ENCODE measurements around the gene TUBA1C.
A peak's percentile ranks its signal among the peaks of the same experiment; 100 is the strongest.
"Not testable (repeated sequence)": the region's sequence is repeated elsewhere in the genome, so short reads cannot be mapped to it uniquely, and the experiment has no call there.

TUBA1C gene

GRCh38 chr12:49255857-49256637 is 8.8 kb upstream of the TUBA1C start:
- DNase-seq = no peak

GRCh38 chr12:49257508-49258184 is 7.2 kb upstream of the TUBA1C start:
- not testable (repeated sequence) for DNase-seq

GRCh38 chr12:49259452-49259851 is 5.4 kb upstream of the TUBA1C start:
- no peak for DNase-seq

DNA sequence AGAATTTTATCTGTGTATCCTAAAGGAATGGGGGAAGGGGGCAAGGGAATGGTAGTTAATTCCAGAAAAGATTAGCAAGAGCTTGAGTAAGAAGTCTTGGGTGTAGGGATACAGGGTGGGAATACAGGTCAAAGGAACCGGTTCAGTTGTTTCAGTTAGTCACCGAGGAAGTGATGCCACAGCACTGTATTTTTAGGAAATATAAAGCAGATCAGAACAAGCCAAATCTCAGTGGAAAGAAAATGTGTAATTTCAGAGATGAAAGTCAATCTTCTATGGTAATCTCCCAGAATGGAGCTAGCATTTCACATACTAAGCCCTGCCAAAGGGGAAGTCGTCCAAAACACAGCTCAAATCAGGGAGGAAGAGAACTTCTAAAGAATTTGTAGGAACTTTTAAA is 4.7 kb upstream of the TUBA1C start:
- no peak for DNase-seq

DNA sequence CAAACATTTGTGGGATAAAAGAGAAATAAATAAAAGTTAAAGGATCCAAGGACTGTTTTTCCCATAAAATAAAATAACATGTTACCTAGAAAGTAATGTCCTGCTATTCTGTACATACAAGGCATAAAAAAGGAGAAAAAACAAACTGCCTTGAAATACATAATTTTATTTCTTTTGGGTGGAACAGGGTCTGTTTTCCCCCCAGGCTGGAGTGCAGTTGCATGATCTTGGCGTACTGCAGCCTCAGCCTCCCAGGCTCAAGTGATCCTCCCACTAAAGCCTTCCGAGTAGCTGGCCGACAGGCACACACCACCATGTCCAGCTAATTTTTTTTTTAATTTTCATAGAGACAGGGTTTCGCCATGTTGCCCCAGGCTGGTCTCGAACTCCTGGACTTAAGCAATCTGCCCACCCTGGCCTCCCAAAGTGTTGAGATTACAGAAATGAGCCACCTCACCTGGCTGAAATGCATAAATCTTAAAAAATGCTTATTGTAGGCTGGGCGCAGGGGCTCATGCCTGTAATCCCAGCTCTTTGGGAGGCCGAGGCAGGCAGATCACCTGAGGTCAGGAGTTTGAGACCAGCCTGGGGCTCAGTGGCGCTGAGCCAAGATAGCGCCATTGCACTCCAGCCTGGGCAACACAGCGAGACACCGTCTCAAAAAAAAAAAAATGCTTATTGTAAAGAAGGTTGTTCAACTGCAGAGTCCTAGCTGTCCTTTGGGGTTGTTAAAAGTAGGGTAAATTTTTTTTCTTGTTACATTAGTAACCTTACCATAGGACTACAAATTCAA is 4.1 kb upstream of the TUBA1C start:
- DNase-seq = no peak

DNA sequence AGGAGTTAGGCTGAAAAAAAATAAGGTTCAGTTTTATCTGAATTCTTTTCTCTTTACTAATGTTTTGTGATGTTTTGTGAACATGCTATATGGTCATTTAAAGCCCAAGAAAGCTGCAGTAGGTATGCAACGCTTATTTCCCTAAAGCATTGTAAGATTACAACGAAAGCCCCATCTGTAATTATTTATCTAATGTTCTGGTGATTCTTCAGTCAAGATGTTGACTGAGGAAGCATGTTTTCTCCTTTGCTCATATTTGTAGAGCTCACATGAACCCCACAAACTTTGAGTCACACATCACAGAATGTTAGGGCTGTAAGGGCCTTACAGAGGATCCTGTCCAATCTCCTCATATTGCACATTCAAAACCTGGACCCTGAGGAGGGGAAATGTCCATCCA is 3.2 kb upstream of the TUBA1C start:
- no peak for DNase-seq

GRCh38 chr12:49263400-49263763 is 1.5 kb upstream of the TUBA1C start:
- no peak for DNase-seq

GRCh38 chr12:49264466-49264872 is 413 bp upstream of the TUBA1C start:
- DNase-seq = peak; percentile 42

DNA sequence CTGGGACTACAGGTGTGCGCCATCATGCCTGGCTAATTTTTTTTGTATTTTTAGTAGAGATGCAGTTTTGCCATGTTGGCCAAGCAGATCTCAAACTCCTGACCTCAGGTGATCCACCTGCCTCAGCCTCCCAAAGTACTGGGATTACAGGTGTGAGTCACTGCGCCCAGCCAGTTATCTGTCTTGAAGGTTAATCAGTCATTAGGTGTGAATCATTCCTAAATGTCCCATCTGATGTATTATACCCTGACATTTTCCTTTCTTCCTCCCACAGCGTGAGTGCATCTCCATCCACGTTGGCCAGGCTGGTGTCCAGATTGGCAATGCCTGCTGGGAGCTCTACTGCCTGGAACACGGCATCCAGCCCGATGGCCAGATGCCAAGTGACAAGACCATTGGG is 4.3 kb downstream of the TUBA1C start:
- DNase-seq = not testable (repeated sequence)

DNA sequence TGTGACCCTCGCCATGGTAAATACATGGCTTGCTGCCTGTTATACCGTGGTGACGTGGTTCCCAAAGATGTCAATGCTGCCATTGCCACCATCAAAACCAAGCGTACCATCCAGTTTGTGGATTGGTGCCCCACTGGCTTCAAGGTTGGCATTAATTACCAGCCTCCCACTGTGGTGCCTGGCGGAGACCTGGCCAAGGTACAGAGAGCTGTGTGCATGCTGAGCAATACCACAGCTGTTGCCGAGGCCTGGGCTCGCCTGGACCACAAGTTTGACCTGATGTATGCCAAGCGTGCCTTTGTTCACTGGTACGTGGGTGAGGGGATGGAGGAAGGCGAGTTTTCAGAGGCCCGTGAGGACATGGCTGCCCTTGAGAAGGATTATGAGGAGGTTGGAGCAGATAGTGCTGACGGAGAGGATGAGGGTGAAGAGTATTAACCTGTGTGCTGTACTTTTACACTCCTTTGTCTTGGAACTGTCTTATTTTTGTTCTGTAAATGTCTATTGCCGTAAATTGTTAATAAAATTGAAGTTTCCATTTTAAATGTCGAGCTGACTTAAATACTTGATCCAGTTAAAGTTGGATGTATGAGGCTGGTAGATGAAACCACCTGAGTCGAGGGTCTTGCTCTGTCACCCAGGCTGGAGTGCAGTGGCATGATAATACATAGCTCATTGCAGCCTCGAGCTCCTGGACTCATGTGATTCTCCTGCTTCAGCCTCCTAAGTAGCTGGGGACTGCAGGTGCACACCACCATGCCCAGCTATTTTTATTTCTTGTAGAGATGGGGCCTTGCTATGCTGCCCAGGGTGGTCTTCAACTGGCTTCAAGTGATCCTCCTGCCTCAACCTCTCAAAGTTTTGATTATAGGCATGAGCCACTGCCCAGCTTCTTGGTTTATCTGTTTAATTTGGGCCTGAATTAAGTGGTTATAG is 8.2 kb downstream of the TUBA1C start:
- no peak for DNase-seq

- DNase-seq = no peak
These were observed 9.0 kb downstream of the TUBA1C start for GRCh38 chr12:49273726-49274395.

GRCh38 chr12:49274396-49275069 is 9.7 kb downstream of the TUBA1C start:
- DNase-seq = no peak

- no peak for DNase-seq
These were observed 11.7 kb downstream of the TUBA1C start for GRCh38 chr12:49276304-49277290.

DNA sequence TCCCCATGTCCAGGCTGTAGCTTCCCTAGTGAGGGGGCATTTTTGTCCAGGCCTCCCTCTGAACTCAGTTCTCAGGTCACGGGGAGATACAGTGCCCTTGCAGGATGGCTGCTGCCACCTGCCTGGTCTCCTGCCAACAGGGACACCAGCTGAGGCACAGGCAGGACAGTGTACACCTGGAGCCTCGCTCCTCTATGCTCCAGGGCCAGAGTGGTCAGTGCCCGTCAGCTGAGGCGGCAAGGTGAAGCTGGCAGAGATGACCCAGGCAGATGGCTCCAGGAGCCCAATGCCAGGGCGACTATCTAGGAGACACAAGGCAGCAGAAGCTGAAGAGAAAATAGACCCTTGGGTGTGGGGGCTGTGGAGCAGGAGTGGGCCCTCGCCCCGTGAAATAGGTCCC is 12.6 kb downstream of the TUBA1C start:
- DNase-seq = no peak

DNA sequence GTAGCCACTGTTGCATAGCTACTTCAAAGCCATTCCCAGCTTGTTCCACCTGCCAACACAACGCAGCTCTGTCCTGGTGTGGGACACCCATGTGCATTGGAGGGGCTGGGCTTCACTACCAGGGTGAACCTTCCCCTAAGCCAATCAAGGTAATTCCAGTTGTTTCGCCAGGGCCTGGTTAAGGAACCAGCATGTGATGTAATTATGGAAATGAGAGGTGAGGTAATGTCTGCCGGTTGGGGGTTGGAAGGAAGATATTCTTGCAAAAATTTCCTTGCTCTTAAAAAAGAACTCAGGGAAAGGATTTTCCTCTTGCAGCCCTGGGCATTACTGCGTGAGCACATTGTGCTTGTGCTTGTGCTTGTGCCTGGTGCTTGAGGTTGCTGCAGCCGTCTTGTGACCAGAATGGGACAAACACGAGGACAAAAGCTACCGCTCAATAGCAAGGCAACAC is 14.9 kb downstream of the TUBA1C start:
- DNase-seq = no peak

- not testable (repeated sequence) for DNase-seq
These were observed 15.7 kb downstream of the TUBA1C start for GRCh38 chr12:49280545-49280944.

GRCh38 chr12:49282302-49282701 is 17.4 kb downstream of the TUBA1C start:
- no peak for DNase-seq

- DNase-seq = not testable (repeated sequence)
These were observed 18.0 kb downstream of the TUBA1C start for GRCh38 chr12:49282740-49283375.

Measured in stimulated activated naive CD4-positive, alpha-beta T cell treated with Interleukin-2 at 50 U/mL for 16 hours (primary cell).